T follicular helper cell (primary cell): ENCODE results near the gene MAGI1.

Source experiments
- DNase-seq: peaks from one replicate; pipeline ENCODE4 v3.0.0-alpha.2; 2020; ENCODE audit warnings: low read depth

MAGI1 gene

DNA sequence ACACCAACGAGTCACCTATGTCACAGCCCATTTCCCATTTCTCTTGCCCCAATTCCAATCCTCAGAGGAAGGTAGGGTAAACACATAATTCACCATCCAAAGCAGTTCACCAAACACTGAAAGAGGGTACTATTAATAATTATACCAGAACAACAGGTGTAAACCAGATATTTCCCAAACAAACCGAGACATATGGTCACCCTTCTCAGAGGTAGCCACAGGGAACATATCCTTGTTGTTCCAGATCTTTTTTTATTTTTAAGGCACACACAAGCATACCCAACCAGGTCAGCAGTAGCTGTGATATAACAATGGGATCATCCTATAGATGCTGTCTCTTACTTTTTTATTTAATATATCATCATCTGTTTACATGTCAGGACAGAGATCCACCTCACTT, 24.7 kb downstream of the MAGI1 start:
- no peak for DNase-seq

DNA sequence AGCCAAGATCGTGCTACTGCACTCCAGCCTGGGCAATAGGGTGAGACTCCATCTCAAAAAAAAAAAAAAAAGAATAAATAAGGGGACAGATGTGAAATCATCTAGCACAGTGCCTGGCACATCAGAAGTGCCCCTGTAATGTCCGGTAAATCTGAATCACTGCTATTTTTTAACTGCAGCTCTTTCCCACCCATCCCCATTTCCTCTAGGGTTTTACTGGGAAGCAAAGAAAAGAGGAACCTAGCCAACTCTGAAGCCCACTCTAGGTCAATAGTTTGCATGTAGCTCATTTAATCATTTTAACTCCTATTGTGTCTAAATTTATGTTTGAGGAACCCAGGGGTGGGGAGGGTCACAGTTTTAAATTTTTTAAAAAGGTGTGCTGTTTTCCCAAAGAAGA, 26.0 kb downstream of the MAGI1 start:
- DNase-seq = no peak

DNA sequence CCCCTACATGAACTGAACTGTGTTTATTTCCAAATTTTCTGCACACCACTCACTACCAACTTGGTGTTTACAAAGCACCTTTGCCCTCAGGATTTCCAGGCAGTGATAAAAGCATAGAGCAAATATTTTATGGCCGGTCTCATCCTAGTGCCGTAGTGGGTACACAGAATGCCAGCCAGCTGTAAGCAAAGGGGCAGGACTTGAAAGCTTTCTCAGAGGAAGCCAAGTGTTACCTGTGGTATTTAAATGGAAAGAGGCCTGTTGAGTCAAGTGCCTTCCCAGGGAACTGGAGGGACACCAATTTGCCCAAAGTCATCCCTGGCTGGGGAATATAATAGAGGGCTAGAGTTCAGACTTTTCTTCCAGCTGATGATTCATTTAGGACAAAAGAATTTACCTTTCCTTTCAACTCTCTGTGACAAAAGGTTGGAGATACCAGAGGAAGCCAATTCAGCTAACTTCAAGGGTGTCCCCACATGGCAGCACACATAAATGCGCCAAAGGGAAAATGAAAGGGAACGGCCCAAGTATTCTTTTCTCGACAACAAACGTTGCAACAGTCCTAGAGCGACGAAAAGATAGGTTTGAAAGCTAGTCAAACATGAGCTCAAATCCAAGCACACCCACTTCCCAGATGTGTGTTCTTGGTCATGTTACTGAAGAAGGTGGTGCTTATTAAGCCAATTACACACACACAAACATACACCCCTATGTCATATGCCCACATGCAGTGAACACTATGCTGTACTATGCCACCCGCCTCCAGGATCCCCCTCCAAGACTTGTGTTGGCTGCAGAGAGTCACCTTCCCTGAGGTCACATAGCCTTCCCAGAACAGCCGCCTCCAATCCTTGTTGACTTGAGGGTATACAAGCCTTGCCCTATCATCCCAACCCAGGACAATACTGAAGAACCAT, 27.7 kb downstream of the MAGI1 start:
- no peak for DNase-seq

DNA sequence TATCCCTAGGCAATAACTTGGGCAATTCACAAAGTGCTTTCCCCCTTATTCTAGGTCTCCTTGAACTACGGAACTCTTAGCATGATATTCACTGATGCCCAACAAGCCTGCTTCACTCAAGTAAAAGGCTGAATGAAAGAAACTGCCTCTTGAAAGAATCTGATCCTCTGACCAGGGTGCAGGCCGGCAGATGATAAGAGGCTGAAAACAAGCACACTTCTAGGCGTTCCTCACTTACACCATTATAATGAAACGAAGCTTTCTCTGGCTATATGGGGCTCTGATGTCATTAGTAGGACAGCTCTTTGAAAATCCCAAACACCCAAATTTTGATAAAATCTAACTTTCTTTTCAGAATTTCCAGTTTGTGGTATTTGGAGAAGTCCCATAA, 28.4 kb downstream of the MAGI1 start:
- DNase-seq = no peak

DNA sequence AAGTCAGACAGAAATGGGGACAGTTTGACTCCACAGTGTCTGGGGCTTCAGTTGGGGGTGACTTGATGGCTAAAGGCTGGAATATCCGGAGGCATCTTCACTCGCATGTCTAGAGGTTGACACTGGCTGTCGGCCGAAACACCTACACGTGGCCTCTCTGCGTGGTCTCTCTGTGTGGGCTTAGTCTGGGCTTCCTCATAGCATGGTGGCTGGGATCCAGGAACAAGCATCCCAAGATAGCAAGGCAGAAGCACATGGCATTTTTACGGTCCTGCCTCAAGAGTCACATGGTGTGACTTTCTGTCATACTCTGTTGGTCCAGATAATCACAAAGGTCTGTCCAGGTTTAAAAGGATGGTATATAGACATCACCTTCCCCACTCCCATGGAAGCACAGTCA, 34.5 kb downstream of the MAGI1 start:
- DNase-seq = no peak

DNA sequence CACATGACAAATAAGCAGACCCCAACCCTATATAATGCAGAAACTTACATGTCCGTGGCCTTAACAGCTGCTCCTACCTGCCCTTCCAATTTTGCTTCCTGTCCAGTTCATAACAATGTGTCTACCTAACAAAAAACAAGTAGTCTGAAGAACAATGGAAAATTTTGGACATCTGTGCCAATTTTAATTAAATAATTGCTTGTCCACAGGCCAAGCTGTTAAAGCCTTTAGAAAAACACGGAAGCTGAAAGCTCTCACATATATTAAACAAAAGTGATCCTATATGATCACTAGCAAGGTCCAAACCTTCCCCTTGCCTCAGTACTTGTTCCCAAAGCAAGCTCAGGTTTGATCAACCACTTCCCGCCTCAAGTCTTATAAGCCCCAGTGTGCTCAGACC, 37.1 kb downstream of the MAGI1 start:
- DNase-seq = no peak

DNA sequence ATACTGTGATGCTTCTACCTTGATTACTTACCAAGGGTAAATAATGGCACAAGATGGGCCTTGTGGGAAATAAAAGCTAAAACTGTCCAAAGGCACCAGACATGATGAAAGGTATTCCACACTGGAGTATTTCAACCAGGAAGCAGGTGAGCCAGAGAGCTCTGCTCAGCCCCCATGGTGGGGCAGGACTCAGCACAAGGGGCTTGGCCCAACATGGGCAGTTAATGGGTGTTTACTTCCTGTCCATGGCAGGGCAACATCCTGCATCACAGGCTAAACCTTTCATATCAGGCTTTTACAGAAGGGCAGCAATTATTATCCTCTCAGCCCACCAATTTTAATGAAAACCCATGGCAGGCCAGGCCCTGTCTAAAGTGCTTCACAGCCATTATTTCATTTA, 38.2 kb downstream of the MAGI1 start:
- no peak for DNase-seq

DNA sequence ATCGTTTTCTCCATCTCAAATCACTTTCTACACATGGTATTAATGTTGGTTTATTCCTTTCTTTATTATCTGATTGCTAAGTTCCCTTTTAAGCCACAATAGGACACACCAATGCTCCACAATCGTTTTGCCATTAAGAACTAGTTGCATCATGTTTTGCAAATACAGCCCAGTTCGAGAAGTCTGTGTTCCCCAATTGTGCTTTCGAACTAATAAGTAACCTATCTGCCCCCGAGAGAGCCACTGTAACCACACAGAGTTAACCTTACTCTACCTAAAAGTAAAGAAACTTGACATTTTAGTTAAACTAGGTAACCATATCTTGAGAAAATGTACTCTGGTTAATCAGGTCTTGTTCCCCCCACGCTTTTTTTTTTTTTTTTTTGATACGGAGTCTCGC, 39.1 kb downstream of the MAGI1 start:
- DNase-seq = no peak

DNA sequence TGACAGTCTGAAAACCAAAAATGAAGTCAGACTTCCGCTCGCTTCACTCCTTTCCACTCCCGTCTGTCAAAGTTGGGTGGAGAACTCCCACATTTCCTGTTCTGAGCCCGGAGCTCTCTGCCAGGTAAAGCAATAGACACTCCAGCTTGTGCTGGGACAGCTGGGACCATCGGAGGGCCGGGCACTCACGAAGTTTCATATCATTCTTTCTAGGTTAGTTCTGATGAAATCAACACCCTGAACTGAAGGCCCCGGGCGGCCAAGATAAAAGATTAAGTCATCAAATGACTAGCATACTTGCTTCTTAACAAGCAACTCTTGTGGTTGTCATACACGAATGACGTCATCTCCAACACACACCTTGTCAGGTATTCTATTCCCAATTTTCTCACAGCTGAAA, 42.1 kb downstream of the MAGI1 start:
- no peak for DNase-seq

DNA sequence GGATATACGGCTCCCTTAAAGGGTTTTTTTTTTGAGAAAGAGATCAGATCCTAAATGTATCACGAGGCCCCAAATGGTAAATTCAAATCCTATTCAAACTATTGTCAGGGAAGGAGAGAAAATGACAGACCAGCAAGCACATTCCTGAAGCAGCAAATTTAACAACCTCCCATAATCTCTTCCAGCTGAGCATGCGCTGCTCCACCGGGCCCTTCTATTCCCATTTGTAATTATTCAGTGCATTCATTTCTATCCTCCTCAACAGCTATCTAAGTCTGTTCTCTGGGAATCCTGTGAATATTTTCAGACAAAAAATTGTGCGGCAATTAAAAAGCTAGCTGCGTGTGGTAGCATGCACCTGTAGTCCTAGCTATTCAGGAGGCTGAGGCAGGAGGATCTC, 43.2 kb downstream of the MAGI1 start:
- no peak for DNase-seq

DNA sequence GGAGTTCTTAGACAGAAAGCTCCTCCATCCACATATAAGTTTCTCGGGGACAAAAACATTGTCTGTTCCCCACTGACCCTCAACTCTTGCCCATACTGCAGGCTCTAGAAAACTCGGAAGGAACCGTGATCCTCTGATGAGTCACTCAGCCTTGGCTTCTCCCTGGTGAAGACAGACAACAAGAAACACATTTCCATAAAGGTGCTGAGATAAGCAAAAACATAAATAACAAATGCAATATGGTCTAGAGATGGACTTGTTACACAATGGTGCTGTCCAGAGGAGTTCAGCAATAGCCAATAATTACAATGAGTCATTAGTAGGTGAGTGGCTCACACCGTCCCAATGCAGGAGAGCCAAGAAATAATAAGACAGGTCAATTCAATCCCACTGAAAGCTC, 43.7 kb downstream of the MAGI1 start:
- no peak for DNase-seq

DNA sequence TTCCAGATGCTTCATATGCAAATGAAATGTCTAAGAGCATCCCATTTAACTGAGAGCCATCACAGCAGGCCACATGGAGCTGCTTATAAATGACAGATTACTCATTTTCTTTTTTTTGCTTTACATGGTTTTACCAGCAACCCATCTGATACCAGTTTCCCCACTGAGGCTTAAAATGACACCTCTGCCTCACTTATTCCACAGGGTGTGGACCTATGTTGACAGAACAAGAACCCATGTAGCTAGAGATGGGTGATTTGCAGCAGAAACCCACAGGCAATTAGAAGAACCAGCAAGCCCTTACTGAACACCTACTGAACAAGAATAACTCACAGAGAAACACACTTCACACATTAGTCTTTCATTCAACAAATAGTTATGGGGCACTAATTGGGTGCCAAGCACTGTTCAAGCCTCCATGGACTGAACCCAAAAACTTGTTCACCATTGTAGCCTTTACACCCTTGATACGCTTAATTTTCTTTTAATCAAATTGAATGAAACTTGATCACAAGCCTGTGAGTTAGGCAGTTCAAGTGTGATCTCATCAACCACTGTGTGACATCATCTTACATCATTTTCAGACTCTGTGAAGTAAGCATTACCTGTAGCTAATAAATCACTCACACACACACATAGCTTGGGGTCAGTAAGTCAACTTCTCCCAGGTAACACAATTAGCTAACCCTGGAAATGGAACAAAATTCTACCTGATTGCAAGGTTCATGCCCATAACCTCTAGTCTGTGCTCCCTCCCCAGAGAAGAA, 45.4 kb downstream of the MAGI1 start:
- DNase-seq = no peak

DNA sequence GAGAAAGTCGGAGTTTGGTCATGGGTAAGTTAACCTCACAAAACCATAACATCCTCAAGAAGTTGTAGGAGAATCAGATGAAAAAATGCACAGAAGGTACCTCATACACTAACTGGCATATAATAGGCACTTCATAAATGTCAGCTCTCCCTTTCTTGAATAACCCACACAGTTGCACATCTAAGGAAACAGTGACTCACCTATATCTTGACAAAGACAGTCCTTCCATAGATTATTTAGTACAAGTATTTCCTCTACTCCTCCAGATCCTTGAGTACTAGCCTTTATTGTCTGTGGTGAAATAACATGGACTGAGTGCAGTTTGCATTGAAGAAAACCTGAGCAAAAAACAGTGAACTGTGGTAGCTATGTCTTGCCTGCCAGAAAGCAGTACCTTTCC, 46.6 kb downstream of the MAGI1 start:
- no peak for DNase-seq

DNA sequence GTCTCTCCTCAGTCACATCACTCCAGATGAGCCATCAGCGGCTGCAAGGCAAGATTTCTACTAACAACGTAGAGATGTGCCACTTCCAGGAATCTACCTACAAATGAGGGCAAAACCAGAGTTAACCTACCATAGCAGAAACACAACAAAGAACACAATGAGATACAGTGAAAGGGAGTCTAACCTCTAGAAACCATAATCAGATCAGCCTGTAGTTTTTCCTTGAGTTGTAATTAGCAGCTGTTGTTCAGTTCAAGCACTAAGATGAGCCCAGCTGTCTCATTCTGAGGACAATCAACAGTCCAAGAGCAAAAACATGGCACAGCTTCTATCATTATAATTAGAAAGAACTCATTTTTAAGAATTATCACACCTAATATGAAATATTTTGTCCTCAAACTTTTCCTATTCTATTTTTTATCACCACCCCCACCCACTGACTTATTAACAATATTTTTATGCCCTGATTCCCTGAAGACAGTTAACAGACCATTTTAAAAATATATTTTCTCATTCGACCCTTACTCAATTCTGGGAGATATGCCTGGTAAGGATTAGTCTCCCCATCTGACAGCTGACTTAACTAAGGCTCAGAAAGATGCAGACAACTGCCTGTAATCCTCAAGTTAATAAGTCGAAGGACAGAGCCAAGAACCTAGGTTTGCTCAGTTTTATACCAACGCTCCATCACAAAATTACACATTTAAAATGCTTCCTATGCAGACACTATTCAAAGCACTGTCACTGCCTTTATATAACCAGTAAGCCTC, 50.1 kb downstream of the MAGI1 start:
- no peak for DNase-seq

DNA sequence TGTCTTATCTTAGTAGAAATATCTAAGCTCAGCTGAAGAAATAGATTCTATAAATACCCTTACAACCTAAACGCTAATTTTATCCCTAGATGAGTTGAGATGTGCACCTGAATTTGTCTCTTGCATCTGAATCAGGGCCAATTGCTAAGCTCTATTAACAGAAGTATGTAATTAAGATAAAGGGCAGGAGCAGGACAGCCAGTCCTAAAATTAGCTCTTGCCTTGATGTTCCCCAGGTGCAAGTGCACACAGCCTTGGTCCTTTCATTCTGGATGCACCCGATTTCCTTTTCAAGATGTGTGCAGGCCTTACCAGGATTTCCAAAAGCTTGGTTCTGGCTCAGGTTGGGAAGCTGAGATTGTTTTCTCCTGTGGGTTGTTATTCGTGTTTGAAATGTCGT, 52.4 kb downstream of the MAGI1 start:
- no peak for DNase-seq

DNA sequence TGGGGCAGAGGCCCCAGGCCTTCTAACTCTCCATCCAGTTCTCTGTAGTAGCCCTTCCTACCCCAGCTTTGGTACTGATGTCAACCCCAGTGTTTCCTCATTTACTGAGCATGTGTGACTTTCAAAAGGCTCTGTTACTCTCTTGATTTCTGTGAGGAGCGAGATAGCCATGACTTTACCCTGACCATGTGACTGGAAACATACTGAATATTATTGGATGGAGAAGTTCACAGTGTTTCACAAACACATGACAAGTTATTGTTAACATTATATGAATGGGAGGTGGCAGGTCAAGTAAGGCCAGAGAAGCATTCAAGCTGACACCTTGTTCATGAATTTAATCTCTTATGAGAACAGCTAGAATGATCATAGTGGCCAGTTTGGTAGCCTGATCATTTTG, 53.7 kb downstream of the MAGI1 start:
- DNase-seq = no peak

DNA sequence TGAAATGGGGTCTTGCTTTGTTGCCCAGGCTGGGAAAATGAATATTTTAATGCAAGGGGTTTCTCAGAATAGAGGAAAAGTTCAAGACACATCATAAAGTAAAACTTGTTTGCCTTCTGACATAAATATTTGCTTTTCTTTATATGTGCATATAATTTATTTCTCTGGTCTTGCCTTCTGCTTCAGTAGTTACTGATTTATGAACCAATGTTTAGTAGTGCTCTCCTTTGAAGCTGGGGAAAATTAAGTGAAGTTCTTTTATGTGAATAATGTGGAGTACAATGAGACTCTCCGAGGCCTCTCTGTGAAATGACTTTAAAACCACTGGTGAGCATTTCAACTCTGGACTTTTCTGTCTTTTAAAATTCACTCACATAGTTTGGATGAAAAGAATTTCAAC, 55.6 kb downstream of the MAGI1 start:
- DNase-seq = no peak

DNA sequence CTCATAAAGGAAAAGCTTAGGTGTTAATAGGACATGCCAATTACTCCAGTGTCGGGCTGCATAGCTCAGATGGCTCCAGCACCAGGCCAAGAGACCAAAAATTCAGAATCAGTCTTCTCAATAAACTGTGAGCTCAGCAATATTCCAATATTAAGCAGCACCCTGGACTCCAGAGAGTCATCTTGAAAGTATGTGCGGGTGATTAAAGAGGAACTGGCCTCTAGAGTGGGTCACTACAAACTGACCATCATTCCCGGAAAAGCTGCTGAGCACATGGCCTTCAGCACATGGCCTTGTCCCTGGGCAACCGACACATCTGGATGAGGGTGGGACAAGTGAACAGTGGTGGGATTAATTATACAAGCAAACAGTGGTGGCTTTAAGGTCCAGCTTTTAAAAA, 59.0 kb downstream of the MAGI1 start:
- no peak for DNase-seq

DNA sequence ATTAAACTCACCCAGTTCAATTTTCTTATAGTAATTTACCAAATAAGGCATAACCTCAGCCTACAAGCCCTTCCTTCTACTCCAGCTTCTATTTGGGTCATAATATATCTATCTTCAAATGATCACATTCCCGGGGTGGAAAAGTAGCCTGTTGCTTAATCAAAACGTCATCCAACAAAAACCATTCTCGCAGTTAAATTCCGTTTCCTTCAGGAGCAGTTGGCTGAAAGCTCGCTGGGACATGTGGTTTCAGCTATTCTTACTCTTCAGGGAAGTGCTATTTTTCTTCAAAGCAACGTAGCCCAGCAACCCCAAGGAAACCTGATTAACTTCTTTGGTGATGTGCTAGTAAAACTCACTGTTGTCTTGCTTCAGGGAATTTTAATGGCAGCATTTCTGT, 59.6 kb downstream of the MAGI1 start:
- no peak for DNase-seq

DNA sequence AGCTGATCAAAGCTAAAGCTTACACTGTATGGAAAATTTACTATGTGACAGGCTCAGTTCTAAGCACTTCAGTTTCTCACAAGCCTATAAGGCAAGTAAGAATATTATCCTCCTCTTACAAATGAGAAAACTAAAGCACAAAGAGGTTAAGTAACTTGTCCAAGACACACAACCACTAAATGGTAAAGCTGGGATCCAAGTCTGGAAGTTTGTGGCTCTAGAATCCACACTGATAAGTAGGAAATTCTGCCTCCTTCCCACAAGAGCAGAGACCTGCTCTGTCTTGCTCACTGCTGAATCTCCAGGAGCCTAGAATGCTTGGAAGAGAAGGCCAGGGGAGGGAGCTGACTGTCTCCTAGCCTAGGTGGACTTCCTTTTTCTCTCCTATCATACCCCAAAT, 60.6 kb downstream of the MAGI1 start:
- no peak for DNase-seq

DNA sequence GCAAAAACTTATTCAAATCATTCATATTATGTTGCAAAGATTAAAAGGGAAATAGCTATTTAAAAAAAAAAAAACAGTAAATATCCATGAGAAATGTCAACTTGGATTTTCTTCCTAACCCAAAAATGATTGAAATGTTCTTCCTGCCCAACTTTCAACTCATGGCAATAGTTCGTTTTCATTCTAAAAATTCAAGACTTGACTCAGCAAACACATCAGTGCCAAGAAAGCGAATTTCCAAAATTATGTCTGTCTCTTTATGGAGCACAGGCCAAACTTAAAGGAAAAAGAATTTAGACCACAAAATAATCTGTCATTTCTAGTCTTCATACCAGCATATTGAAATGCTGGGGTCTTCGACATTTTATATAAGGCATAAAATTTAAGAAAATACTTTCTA, 63.7 kb downstream of the MAGI1 start:
- no peak for DNase-seq

DNA sequence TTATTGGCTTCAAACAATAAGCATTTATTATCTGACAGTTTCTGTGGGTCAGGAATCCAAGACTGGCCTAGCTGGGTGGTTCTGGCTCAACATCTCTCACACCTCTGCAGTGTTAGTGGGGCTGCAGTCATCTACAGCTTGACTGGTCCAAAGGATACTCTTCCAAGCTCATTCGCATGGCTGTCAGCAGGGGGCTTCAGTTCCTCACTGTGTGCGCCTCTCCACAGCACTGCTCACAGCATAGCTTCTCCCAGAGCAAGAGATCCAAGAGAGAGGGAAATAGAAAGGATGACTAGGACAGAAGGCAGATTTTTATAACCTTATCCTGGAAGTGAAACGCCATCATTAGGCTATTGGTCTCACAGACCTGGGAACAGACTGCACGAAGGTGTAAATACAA, 64.2 kb downstream of the MAGI1 start:
- DNase-seq = no peak

DNA sequence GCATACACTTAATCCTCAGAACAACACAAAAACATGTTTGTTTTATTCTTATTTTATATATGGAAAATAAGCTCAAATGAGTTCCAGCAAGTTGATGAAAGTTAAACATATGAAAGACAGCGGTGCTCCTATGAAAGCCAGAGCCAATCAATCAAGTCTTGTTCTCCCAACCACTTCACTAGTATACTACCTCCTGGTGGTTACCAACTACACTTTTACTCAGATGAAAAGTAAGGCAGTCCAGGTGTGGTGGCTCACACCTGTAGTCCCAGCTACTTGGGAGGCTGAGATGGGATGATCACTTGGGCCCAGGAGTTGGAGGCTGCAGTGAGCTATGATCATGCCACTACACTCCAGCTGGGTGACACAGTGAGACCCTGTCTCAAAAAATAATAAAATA, 66.0 kb downstream of the MAGI1 start:
- no peak for DNase-seq
